Neuronal stem cell (in vitro differentiated cells): ENCODE measurements around the gene COG3.

ENCODE experiments used
- DNase-seq: peaks from one replicate; pipeline ENCODE4 v3.0.0-alpha.2; 2013; ENCODE audit warnings: low spot score
- H2AFZ ChIP-seq: one replicate; pipeline ENCODE4 v1.6.1; 2013; ENCODE audit warnings: mild to moderate bottlenecking, low read length, inconsistent platforms
- H2AK5ac ChIP-seq: 2 replicates; pipeline ENCODE4 v1.6.1; 2013; ENCODE audit warnings: low read depth, mild to moderate bottlenecking, inconsistent platforms, low read length, moderate library complexity, mixed read lengths
- H2BK120ac ChIP-seq: 2 replicates; pipeline ENCODE4 v1.6.1; 2013; ENCODE audit warnings: low read depth, mild to moderate bottlenecking, inconsistent platforms, low read length, moderate library complexity, mixed read lengths
- H2BK12ac ChIP-seq: one replicate; pipeline ENCODE4 v1.6.1; 2013; ENCODE audit warnings: low read length, inconsistent platforms
- H2BK15ac ChIP-seq: 2 replicates; pipeline ENCODE4 v1.6.1; 2013; ENCODE audit warnings: mild to moderate bottlenecking, low read length, inconsistent platforms, mixed read lengths
- H2BK5ac ChIP-seq: one replicate; pipeline ENCODE4 v1.6.1; 2013; ENCODE audit warnings: inconsistent platforms, mild to moderate bottlenecking, low read length, moderate library complexity
- H3K14ac ChIP-seq: one replicate; pipeline ENCODE4 v1.6.1; 2013; ENCODE audit warnings: low read length, inconsistent platforms
- H3K18ac ChIP-seq: 2 replicates; pipeline ENCODE4 v1.6.1; 2013; ENCODE audit warnings: low read length, inconsistent platforms
- H3K23ac ChIP-seq: 2 replicates; pipeline ENCODE4 v1.6.1; 2013; ENCODE audit warnings: low read depth, mild to moderate bottlenecking, mixed read lengths, low read length, inconsistent platforms; ENCODE audit not compliant: poor library complexity
- H3K27ac ChIP-seq: replicated peaks from 3 replicates; pipeline ENCODE4 v1.5.1; 2013; ENCODE audit warnings: low read length, inconsistent platforms
- H3K27me3 ChIP-seq, 3 experiments: 2 replicates each; pipeline ENCODE4 v1.6.1; 2013; ENCODE audit warnings: low read length in 3 of 3, mild to moderate bottlenecking in 2 of 3, inconsistent platforms in 1 of 3, low read depth in 1 of 3, mixed read lengths in 1 of 3, moderate library complexity in 1 of 3; ENCODE audit not compliant: control insufficient read depth in 3 of 3, insufficient read depth in 3 of 3
- H3K36me3 ChIP-seq, 2 donors: replicated peaks in 1 of 2; 2 replicates each; pipeline ENCODE4 v1.6.1; 2013; ENCODE audit warnings: low read length in 2 of 2; ENCODE audit not compliant: control insufficient read depth in 2 of 2, insufficient read depth in 2 of 2
- H3K4ac ChIP-seq: 2 replicates; pipeline ENCODE4 v1.6.1; 2013; ENCODE audit warnings: inconsistent platforms, mild to moderate bottlenecking, low read length, moderate library complexity
- H3K4me1 ChIP-seq, 2 donors: 1 replicate in 1 of 2; 2 replicates in 1 of 2; pipeline ENCODE4 v1.6.1; 2013; ENCODE audit warnings: low read length in 2 of 2, low read depth in 1 of 2; ENCODE audit not compliant: control insufficient read depth in 2 of 2, insufficient read depth in 1 of 2
- H3K4me2 ChIP-seq: one replicate; pipeline ENCODE4 v1.6.1; 2013; ENCODE audit warnings: mild to moderate bottlenecking, low read length, inconsistent platforms; ENCODE audit not compliant: insufficient read depth, poor library complexity, severe bottlenecking
- H3K4me3 ChIP-seq, 2 donors: 2 replicates each; pipeline ENCODE4 v1.5.1; 2013; ENCODE audit warnings: low read length in 2 of 2, mild to moderate bottlenecking in 2 of 2, inconsistent platforms in 1 of 2, moderate library complexity in 1 of 2
- H3K79me1 ChIP-seq: one replicate; pipeline ENCODE4 v1.6.1; 2013; ENCODE audit warnings: low read depth, mild to moderate bottlenecking, inconsistent platforms, low read length, moderate library complexity
- H3K9ac ChIP-seq: one replicate; pipeline ENCODE4 v1.6.1; 2013; ENCODE audit warnings: mild to moderate bottlenecking, low read depth, low read length, inconsistent platforms; ENCODE audit not compliant: poor library complexity
- H3K9me3 ChIP-seq, 2 donors: replicated peaks in 1 of 2; 2 replicates each; pipeline versions ENCODE3 to v1.6.1; 2013; ENCODE audit warnings: low read length in 2 of 2, mild to moderate bottlenecking in 2 of 2, inconsistent platforms in 1 of 2, low read depth in 1 of 2, mixed read lengths in 1 of 2, moderate library complexity in 1 of 2; ENCODE audit not compliant: control insufficient read depth in 2 of 2, insufficient read depth in 1 of 2
- H4K8ac ChIP-seq: one replicate; pipeline ENCODE4 v1.6.1; 2013; ENCODE audit warnings: low read depth, mild to moderate bottlenecking, inconsistent platforms, low read length, moderate library complexity
- H4K91ac ChIP-seq: one replicate; pipeline ENCODE4 v1.6.1; 2013; ENCODE audit warnings: low read length, low read depth, mild to moderate bottlenecking, inconsistent platforms; ENCODE audit not compliant: poor library complexity
- WGBS, 2 donors: extraction: QIAGEN DNeasy Blood & Tissue Kit; methylation state at CpG; one replicate each; pipeline ENCODE4 v1.1.7; 2013; ENCODE audit warnings: missing lambda C conversion rate in 2 of 2, mixed read lengths in 1 of 2; ENCODE audit not compliant: insufficient read length in 2 of 2, insufficient replicate concordance in 1 of 2; ENCODE audit errors: extremely low coverage in 2 of 2; 5-methylcytosine and 5-hydroxymethylcytosine counted together

Gene COG3

GRCh38 chr13:45492538-45492937, 27.8 kb downstream of the COG3 start:
- H3K79me1 ChIP-seq, result no peaks in the 10 kb centered on the region
- H2BK12ac ChIP-seq, result no peak overlapping the region
- H3K4me3 ChIP-seq, result no peak overlapping the region
- no peak overlapping the region for H3K14ac ChIP-seq
- WGBS, 2 donors, result no CpG with 5 or more reads among the region's 1 CpG
- no peak overlapping the region for H3K9ac ChIP-seq
- no peak overlapping the region for H2BK120ac ChIP-seq
- no peak overlapping the region for H3K18ac ChIP-seq
- H3K9me3 ChIP-seq, result no peaks in the 10 kb centered on the region
- H4K91ac ChIP-seq, result no peak overlapping the region
- no peak overlapping the region for H2AFZ ChIP-seq
- H3K4me1 ChIP-seq, result no peaks in the 10 kb centered on the region
- H2BK5ac ChIP-seq, result no peak overlapping the region
- H3K23ac ChIP-seq, result no peak overlapping the region
- H3K4me2 ChIP-seq, result no peak overlapping the region
- no peak overlapping the region for H3K4ac ChIP-seq
- no peaks in the 10 kb centered on the region for H3K27me3 ChIP-seq
- no peak overlapping the region for H4K8ac ChIP-seq
- no peak overlapping the region for H3K27ac ChIP-seq
- DNase-seq, result no peak
- H2BK15ac ChIP-seq, result no peak overlapping the region
- H2AK5ac ChIP-seq, result no peak overlapping the region
- H3K36me3 ChIP-seq, result peaks cover 4 to 95% of the 10 kb centered on the region in 2 donors

DNA sequence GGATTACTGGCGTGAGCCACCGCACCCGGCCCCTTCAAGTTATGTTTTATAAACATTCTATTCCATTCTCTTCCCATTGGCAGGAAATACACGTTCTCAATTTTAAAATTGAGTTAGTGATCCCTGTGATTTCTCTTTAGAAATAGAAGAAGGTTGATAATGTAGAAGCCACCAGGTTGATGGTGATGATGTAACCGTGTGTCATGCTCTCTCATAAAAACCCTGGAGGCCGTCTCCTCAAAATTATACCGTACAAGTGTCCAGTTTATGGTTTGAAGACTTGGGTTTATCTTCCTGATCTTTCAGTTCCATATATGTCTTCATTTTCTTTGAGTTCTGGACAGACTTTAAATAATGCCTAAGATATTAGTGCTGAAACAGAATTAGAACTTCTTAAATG, 32.2 kb downstream of the COG3 start:
- Histone ChIP-seq H3K9me3 (peaks cover 0 to 10% of the 10 kb centered on the region in 2 donors), H3K4ac (no peak overlapping the region), H3K9ac (no peak overlapping the region), H2BK12ac (no peak overlapping the region), H3K4me1 (no peaks in the 10 kb centered on the region), H3K4me2 (no peak overlapping the region), H3K18ac (no peak overlapping the region), H2AFZ (no peak overlapping the region), H3K36me3 (peaks cover 4 to 93% of the 10 kb centered on the region in 2 donors), H3K14ac (no peak overlapping the region), H3K27ac (no peak overlapping the region), H2BK120ac (no peak overlapping the region), H2AK5ac (no peak overlapping the region), H2BK5ac (no peak overlapping the region), H3K79me1 (no peaks in the 10 kb centered on the region), H2BK15ac (no peak overlapping the region), H3K23ac (no peak overlapping the region), H3K27me3 (no peaks in the 10 kb centered on the region), H4K91ac (no peak overlapping the region), H4K8ac (no peak overlapping the region), H3K4me3 (no peak overlapping the region)
- no peak for DNase-seq
- WGBS, 2 donors, result no CpG with 5 or more reads among the region's 7 CpGs

DNA sequence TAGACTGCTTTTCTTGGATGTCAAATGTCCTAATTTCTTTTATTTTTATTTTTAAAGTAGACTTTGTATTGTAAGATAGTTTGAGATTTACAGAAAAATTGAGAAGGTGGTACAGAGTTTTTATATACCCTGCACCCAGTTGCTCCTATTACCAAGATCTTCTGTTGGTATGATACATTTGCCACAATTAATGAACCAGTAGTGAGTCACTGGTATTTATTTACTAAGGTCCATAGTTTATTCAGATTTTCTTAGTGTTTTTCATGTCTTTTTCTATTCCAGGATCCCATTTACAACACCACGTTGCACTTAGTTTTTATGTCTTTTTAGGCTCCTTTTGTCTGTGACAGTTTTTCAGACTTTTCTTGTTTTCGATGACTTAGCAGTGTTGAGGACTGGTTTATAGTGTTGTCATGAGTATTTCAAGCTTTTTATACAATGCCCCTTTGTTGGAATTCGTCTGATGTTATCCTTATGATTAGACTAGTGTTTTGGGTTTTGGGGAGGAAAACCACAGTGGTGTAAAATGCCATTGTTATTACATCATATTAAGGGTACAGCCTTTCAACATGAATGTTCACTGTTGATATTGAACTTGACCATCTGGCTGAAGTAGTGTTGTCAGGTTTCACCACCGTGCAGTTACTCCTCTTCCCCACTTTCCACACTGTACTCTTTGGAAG, 35.9 kb downstream of the COG3 start:
- Histone ChIP-seq H2AFZ (no peak overlapping the region), H3K9me3 (peaks cover 2 to 10% of the 10 kb centered on the region in 2 donors), H3K4me3 (no peak overlapping the region), H4K91ac (no peak overlapping the region), H3K79me1 (no peaks in the 10 kb centered on the region), H3K14ac (no peak overlapping the region), H3K36me3 (peaks cover 21 to 91% of the 10 kb centered on the region in 2 donors), H2BK15ac (no peak overlapping the region), H2BK12ac (no peak overlapping the region), H3K27ac (no peak overlapping the region), H3K4me1 (no peaks in the 10 kb centered on the region), H2BK120ac (no peak overlapping the region), H4K8ac (no peak overlapping the region), H3K9ac (no peak overlapping the region), H2BK5ac (no peak overlapping the region), H3K4ac (no peak overlapping the region), H3K4me2 (no peak overlapping the region), H2AK5ac (no peak overlapping the region), H3K18ac (no peak overlapping the region), H3K23ac (no peak overlapping the region), H3K27me3 (no peaks in the 10 kb centered on the region)
- DNase-seq, result no peak
- no CpG with 5 or more reads among the region's 4 CpGs for WGBS, 2 donors

GRCh38 chr13:45501175-45501526, 36.4 kb downstream of the COG3 start:
- no peak overlapping the region for H2BK120ac ChIP-seq
- H3K9me3 ChIP-seq, result peaks cover 2 to 10% of the 10 kb centered on the region in 2 donors
- H2BK12ac ChIP-seq, result no peak overlapping the region
- no peak overlapping the region for H3K18ac ChIP-seq
- H3K79me1 ChIP-seq, result no peaks in the 10 kb centered on the region
- no peak overlapping the region for H3K9ac ChIP-seq
- no peak overlapping the region for H3K14ac ChIP-seq
- H2BK15ac ChIP-seq, result no peak overlapping the region
- H3K36me3 ChIP-seq, result peaks cover 21 to 91% of the 10 kb centered on the region in 2 donors
- no peak overlapping the region for H3K23ac ChIP-seq
- no peak overlapping the region for H4K8ac ChIP-seq
- no peak for DNase-seq
- H4K91ac ChIP-seq, result no peak overlapping the region
- no CpG with 5 or more reads among the region's 1 CpG for WGBS, 2 donors
- H3K4me1 ChIP-seq, result no peaks in the 10 kb centered on the region
- H3K27me3 ChIP-seq, result no peaks in the 10 kb centered on the region
- H3K4me2 ChIP-seq, result no peak overlapping the region
- H2AK5ac ChIP-seq, result no peak overlapping the region
- no peak overlapping the region for H3K27ac ChIP-seq
- H2AFZ ChIP-seq, result no peak overlapping the region
- no peak overlapping the region for H2BK5ac ChIP-seq
- no peak overlapping the region for H3K4ac ChIP-seq
- no peak overlapping the region for H3K4me3 ChIP-seq
